GM12872 (cell line): ENCODE results near the gene GPRASP1.

Experiments used
- CTCF ChIP-seq: IDR thresholded peaks from 3 replicates; pipeline ENCODE4 v1.5.1; 2011; ENCODE audit warnings: low read depth, mild to moderate bottlenecking, low read length, moderate library complexity; ENCODE audit not compliant: insufficient read depth

The GPRASP1 gene

GRCh38 chrX:102684772-102685520, 33.7 kb downstream of the GPRASP1 start:
- TF ChIP-seq CTCF: no peak

GRCh38 chrX:102694749-102695148, 43.5 kb downstream of the GPRASP1 start:
- no peak for TF ChIP-seq CTCF

- no peak for TF ChIP-seq CTCF
Measured at GRCh38 chrX:102696306-102696705, 45.0 kb downstream of the GPRASP1 start.

- no peak for TF ChIP-seq CTCF
Measured at GRCh38 chrX:102697494-102697893, 46.2 kb downstream of the GPRASP1 start.
